HL-60 (cell line): ENCODE data around the gene GRIA3.

Source experiments
- DNase-seq, 2 experiments: peaks; one replicate each; pipeline ENCODE4 v3.0.0-alpha.2; 2010 to 2020; ENCODE audit warnings: low read depth in 1 of 2, low spot score in 1 of 2
- H3K27ac ChIP-seq: fragments of 250-450 bp; sonication (Bioruptor Pico); replicated peaks from 2 replicates; pipeline ENCODE4 v1.5.1; 2020; ENCODE audit warnings: mild to moderate bottlenecking, moderate library complexity
- H3K27me3 ChIP-seq: fragments of 250-450 bp; sonication (Bioruptor Pico); 2 replicates; pipeline ENCODE4 v1.5.1; 2021; ENCODE audit warnings: mild to moderate bottlenecking, moderate library complexity; ENCODE audit not compliant: insufficient read depth, poor library complexity, severe bottlenecking
- H3K4me3 ChIP-seq: replicated peaks from 2 replicates; pipeline ENCODE4 v1.5.1; 2011; ENCODE audit warnings: mild to moderate bottlenecking, control low read depth, low read length; ENCODE audit not compliant: insufficient read depth
- CTCF ChIP-seq: IDR thresholded peaks from one replicate; pipeline ENCODE4 v1.5.1; 2011; ENCODE audit warnings: low read length, control low read depth, inconsistent platforms; ENCODE audit not compliant: insufficient read depth
- GABPA ChIP-seq: IDR thresholded peaks from 2 replicates; pipeline ENCODE4 v1.6.1; 2012; ENCODE audit warnings: low read depth
- POLR2AphosphoS5 ChIP-seq: IDR thresholded peaks from 2 replicates; pipeline ENCODE4 v1.6.1; 2012; ENCODE audit warnings: low read depth
- SPI1 ChIP-seq: IDR thresholded peaks from 2 replicates; pipeline ENCODE4 v1.6.1; 2012; ENCODE audit warnings: low read depth, mild to moderate bottlenecking, borderline replicate concordance
- TF ChIP-seq, protein P1 (sequence below): IDR thresholded peaks from 2 replicates; pipeline ENCODE4 v1.6.1; 2012; ENCODE audit warnings: low read depth; ENCODE audit not compliant: insufficient replicate concordance

GRIA3 gene

DNA sequence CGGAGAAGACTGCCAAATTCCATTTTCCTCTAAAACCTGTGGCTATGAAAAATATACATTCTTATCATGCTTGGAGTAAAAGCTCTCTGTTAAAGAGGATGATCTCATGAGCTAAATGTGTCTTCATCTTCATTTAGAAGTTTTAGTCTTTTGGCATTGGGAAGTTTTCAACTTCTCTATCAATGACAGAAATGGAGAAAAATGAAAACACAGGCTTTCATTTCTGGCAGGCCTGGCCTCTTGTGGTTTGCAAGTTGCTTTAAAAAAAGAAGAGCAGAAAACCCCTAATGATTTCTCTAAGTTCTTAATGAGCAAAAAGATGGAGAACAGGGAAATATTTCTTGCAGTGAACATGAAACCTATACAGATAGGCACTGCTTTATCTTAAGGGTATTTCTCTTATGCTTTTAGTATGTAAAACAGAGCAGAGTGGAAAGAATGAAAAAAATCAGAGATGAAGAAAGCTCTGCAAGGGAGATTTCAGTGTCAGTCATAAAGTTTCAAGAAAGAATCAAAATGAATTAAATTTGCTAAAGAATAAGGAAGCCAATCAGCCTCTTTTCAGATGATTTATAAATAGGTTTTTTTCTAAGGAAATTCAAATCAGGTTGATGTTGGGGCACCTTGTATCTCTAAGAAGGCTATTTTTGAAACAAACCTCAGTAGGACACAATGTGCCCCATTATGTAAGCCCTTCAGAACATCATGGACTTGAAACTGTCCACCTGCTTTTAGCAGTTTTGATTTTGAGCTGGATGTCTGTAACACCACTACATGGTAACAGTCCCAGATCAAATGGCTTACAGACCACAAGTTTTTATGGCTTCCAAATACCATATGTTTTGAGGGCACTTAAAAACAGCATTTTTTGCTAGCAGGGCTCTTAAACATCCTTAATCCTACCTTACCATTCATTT, 225.0 kb downstream of the GRIA3 start:
- no peak overlapping the region for H3K27ac ChIP-seq
- TF ChIP-seq SPI1 (no peak), CTCF (no peak), GABPA (no peak)
- TF ChIP-seq, protein P1, sequence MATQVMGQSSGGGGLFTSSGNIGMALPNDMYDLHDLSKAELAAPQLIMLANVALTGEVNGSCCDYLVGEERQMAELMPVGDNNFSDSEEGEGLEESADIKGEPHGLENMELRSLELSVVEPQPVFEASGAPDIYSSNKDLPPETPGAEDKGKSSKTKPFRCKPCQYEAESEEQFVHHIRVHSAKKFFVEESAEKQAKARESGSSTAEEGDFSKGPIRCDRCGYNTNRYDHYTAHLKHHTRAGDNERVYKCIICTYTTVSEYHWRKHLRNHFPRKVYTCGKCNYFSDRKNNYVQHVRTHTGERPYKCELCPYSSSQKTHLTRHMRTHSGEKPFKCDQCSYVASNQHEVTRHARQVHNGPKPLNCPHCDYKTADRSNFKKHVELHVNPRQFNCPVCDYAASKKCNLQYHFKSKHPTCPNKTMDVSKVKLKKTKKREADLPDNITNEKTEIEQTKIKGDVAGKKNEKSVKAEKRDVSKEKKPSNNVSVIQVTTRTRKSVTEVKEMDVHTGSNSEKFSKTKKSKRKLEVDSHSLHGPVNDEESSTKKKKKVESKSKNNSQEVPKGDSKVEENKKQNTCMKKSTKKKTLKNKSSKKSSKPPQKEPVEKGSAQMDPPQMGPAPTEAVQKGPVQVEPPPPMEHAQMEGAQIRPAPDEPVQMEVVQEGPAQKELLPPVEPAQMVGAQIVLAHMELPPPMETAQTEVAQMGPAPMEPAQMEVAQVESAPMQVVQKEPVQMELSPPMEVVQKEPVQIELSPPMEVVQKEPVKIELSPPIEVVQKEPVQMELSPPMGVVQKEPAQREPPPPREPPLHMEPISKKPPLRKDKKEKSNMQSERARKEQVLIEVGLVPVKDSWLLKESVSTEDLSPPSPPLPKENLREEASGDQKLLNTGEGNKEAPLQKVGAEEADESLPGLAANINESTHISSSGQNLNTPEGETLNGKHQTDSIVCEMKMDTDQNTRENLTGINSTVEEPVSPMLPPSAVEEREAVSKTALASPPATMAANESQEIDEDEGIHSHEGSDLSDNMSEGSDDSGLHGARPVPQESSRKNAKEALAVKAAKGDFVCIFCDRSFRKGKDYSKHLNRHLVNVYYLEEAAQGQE: no peak
- no peak overlapping the region for H3K4me3 ChIP-seq
- no peak for DNase-seq
- no peaks in the 10 kb centered on the region for H3K27me3 ChIP-seq

DNA sequence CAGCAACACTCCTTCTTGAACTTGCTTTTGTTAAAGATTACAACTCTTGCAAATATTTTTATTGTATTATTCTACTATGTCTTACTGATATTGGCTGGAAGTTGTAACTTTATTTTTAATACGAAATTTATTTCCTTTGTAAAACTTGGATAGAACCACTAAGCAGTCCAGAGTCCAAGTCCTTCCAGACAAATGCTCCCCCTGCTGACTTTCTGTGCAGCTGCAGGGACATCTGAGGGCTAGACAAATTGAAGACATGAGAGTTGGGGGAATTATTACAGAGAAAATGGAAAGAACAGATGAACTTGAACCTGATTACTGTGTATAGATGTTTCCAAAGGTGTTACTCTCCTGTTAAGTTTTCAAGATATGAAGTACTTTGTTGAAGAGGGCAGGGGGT, 238.8 kb downstream of the GRIA3 start:
- Histone ChIP-seq H3K27ac (no peak overlapping the region), H3K27me3 (no peaks in the 10 kb centered on the region), H3K4me3 (no peak overlapping the region)
- no peak for DNase-seq
- TF ChIP-seq POLR2AphosphoS5: no peak
- TF ChIP-seq CTCF: no peak
- TF ChIP-seq, protein P1: no peak
- TF ChIP-seq SPI1: no peak
- TF ChIP-seq GABPA: no peak

GRCh38 chrX:123424546-123424945, 240.5 kb downstream of the GRIA3 start:
- Histone ChIP-seq H3K27me3 (no peaks in the 10 kb centered on the region), H3K4me3 (no peak overlapping the region), H3K27ac (no peak overlapping the region)
- DNase-seq: no peak
- TF ChIP-seq GABPA: no peak
- TF ChIP-seq, protein P1: no peak
- TF ChIP-seq CTCF: no peak
- TF ChIP-seq SPI1: no peak
- no peak for TF ChIP-seq POLR2AphosphoS5
